GM12874 (cell line): Measurements from ENCODE around the gene ANKRD11.

Experiments
- TF ChIP-seq, protein P1 (sequence below): IDR thresholded peaks from 2 replicates; pipeline ENCODE4 v1.5.1; 2011; ENCODE audit warnings: low read depth, mild to moderate bottlenecking, control low read depth, low read length, moderate library complexity; ENCODE audit not compliant: insufficient read depth

Gene ANKRD11

DNA sequence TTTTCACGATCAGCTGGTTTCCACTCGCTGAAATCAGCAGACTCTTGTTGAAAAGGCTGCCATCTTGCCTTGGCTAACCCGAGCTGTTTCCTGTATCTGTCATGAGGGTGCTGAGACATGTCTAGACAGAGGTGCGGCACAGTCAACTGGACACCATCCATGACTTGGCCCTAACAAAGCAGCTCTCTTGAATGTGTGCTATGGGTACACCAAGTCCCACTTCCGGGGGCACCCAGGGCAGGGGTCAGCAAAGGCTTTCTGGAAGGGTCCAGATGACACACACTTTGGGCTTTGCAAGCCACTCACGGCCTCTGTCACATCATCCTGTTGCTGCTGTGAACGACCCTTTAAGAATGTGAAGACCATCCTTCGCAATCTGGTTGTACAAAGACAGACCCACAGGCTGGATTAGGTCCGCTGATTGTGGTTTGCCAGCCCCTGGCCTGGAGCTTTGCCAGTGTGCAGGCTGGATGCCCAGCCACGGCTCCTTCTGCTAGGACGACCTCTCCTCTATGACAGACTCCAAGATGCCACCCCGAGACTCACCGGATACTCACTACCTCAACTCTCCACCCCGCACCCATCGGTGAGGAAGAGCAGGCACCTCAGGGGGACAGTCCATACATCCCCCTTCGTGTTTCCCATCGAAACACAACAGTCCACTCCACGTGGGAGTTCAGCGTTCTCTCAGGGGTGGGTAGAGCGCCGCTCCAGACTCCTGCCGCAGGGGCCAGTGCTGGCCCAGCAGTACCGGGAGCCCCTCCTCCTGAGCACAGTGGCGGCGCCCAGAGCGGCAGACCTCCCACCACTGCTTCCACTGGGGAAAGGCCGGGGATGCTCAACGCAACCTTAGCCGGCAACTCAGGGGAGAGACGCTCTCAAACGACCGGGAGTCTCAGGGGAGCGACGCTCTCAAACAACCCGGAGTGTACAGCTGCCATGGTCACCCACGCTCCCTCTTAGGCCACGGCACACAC is 123.5 kb downstream of the ANKRD11 start:
- TF ChIP-seq, protein P1, sequence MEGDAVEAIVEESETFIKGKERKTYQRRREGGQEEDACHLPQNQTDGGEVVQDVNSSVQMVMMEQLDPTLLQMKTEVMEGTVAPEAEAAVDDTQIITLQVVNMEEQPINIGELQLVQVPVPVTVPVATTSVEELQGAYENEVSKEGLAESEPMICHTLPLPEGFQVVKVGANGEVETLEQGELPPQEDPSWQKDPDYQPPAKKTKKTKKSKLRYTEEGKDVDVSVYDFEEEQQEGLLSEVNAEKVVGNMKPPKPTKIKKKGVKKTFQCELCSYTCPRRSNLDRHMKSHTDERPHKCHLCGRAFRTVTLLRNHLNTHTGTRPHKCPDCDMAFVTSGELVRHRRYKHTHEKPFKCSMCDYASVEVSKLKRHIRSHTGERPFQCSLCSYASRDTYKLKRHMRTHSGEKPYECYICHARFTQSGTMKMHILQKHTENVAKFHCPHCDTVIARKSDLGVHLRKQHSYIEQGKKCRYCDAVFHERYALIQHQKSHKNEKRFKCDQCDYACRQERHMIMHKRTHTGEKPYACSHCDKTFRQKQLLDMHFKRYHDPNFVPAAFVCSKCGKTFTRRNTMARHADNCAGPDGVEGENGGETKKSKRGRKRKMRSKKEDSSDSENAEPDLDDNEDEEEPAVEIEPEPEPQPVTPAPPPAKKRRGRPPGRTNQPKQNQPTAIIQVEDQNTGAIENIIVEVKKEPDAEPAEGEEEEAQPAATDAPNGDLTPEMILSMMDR = no peak

DNA sequence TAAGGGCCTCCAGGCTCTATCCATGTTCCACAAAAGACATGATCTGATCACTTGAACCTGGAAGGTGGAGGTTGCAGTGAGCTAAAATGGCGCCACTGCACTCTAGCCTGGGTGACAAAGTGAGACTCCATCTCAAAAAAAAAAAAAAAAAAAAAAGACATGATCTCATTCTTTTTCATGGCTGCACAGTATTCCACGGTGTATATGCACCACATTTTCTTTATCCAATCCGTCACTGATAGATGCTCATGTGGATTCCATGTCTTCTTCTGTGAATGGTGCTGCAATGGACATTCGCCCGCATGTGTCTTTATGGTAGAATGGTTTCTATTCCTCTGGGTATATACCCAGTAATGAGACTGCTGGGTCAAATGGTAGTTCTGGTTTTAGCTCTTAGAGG is 124.4 kb downstream of the ANKRD11 start:
- TF ChIP-seq, protein P1 = no peak

DNA sequence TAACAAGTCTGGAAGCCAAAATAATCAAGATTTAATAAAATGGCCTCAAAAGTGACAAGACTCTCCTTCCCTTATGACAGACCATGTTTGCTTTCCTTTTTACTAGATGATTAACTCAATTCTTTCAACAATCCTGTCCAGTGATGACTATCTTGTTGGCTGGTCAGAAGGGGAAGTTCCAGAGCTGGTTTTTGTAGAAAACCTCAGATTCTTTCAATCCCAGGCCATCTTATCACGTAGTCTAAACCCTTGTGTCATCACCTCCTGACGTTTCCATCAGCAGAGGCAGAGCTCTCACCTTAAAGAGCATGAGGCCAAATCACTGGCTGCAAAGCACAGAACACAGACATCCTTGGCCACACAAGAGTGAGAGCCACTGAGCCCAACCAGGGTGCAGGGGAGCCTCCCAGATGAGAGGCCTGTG is 125.3 kb downstream of the ANKRD11 start:
- TF ChIP-seq, protein P1 = no peak

DNA sequence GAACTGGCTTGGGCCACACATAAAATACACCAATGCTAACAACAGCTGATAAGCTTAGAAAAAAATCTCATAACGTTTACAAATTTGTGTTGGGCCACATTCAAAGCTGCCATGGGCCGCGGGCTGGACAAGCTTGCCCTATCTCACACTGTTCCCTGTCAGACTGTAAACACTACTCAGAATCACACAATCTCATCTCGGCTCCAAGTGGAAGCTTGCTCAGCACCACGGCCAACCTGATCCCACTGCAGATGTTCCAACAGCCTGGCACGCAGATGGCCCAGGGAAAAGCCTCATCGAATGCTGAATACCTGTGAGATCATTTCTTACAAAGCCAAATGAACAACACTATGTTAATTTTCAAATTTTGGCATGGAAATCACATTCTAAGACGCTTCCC is 125.8 kb downstream of the ANKRD11 start:
- TF ChIP-seq, protein P1 = no peak

DNA sequence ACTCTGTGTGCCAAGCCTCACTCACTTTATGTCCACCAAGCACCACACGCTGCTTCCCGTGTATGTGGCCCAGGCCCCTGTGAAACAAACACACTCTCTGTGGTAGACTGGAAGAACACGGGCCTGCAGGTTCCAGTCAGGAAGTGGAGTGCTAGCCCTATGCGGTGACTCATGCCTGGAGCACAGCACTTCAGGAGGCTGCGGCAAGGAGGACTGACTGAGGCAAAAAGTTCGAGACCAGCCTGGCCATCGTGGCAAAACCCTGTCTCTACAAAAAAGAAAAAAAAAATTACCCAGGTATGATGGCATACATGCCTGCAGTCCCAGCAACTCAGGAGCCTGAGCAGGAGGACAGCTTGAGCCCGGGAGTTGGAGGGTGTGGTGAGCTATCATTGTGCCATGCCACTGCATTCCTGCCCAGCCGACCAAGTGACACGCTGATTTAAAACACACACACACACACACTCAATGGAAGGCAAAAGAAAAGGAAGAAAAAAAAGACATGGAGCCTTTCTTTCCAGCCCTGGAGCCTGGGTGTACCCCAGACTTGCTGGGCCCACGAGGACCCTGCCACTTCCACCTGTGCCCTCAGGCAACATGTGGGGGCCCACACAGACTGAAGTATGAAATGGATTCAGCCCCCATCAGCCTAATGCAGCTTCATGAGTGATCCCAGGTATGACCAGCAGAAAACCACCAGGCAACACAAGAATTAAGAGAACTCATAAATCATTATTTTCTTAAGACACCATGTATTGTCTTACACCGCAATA is 126.6 kb downstream of the ANKRD11 start:
- TF ChIP-seq, protein P1 = no peak

DNA sequence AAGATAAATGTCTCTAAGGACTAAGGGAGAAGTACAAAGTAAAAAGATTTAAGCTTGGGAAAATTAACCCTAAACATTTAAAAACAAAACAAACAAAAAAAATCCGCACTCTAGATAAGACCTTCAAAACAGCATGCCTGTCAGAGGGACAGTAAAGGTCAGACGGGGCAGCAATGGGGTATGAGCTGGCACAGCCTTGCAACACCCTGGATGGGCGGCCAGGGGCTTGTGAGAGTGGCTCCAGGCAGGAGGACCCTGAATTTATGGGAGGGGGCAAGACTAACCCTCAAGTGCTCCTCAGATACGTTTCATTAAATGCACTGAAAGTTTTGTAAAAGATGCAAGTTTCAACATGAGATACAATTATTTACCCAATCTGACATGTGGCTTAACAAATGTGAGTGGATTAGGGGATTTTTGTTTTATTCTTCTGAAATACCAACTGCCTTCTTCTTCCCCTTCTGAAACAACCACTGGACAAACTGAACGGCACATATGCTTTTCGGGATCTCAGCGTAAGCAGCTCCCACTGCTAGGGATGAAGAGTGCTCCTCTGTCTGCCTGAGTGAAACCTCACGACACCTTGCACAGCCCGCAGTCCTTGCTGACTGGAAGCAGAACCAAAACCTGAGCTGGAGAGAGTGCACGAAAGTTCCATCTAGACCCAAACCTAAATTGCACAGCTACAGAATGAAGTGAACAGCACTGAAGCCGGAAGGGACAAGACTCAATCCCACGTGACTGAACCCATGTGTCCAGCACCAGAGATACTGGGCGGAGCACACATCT is 128.4 kb downstream of the ANKRD11 start:
- TF ChIP-seq, protein P1 = no peak

DNA sequence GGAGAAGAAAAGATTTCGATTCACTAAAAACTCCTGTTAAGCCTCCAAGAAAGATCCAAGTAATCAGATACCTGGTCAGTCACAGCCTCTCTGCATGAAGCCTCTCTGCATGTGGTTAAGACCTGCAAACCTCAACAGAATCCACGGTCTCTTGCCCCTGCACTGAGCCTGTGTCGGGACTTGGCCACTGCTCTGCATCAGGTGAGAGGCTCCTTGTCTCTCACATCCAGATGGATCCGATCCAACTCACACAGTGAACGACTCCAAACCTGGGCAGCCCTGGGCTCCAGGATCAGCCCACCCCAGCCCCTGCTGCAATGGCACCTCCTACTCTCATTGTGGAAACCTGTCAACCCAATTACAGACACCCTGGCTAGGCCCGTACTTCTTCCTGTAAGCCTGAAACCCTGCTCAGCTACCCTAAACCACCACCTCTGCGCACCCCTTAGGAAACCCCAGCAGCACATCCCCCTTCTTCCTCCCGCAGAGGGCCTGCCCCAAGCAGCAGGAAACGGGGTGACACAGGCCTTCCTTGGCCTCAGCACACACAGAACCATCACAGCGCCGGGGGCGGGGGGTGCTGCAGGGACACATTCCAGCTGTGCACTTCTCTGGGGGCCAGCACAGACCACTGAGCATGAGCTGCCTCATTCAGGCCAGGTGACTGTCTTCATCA is 129.5 kb downstream of the ANKRD11 start:
- TF ChIP-seq, protein P1 = no peak
